Stomach (tissue), 9 donors: Measurements from ENCODE around the gene BORCS5. TPM values are rescaled to one million over a fixed set of nuclear protein-coding genes. Genes with fewer than 3 reads are reported as not detected.

Experiments used
- DNase-seq, 2 donors: peaks; one replicate each; pipeline versions ENCODE4 v3.0.0 to v3.0.0-alpha.2; 2013 to 2019
- H3K27ac ChIP-seq, 5 donors: fragments of 200-600 bp in 4 of 5; sonication (generic) in 4 of 5; one replicate each; pipeline ENCODE4 v1.5.1; 2013 to 2019; ENCODE audit warnings: mild to moderate bottlenecking in 1 of 5, moderate library complexity in 1 of 5
- H3K27me3 ChIP-seq, 3 donors: fragments of 200-600 bp; sonication (generic); one replicate each; pipeline ENCODE4 v1.5.1; 2017 to 2019; ENCODE audit warnings: mixed run types in 1 of 3
- H3K36me3 ChIP-seq, 4 donors: fragments of 200-600 bp; sonication (generic); 1 replicate in 3 of 4; 2 replicates in 1 of 4; pipeline ENCODE4 v1.5.1; 2016 to 2019
- H3K4me1 ChIP-seq, 4 donors: fragments of 200-600 bp; sonication (generic); one replicate each; pipeline ENCODE4 v1.5.1; 2016 to 2019
- H3K4me3 ChIP-seq, 4 donors: fragments of 200-600 bp; sonication (generic) in 3 of 4; one replicate each; pipeline ENCODE4 v1.5.1; 2016 to 2019; ENCODE audit warnings: mild to moderate bottlenecking in 1 of 4
- H3K9me3 ChIP-seq, 4 donors: fragments of 200-600 bp; sonication (generic); one replicate each; pipeline ENCODE4 v1.5.1; 2016 to 2019
- EP300 ChIP-seq: sonication (generic); formaldehyde crosslinking; IDR thresholded peaks from one replicate; pipeline ENCODE4 v1.6.1; 2017; ENCODE audit warnings: antibody characterized with exemption
- POLR2A ChIP-seq, 4 donors: fragments of 450-650 bp; IDR thresholded peaks; one replicate each; pipeline ENCODE4 v1.6.1; 2016; ENCODE audit warnings: antibody characterized with exemption in 4 of 4, control low read depth in 2 of 4, mild to moderate bottlenecking in 1 of 4, moderate library complexity in 1 of 4
- POLR2AphosphoS5 ChIP-seq, 3 donors: sonication (generic); formaldehyde crosslinking; IDR thresholded peaks; one replicate each; pipeline ENCODE4 v1.6.1; 2016; ENCODE audit warnings: antibody characterized with exemption in 3 of 3
- WGBS, 5 donors: extraction: QIAGEN DNeasy Blood & Tissue Kit in 3 of 5; methylation state at CpG; one replicate each; pipeline versions ENCODE4 v1.1.5 to v1.1.7; 2013 to 2018; 5-methylcytosine and 5-hydroxymethylcytosine counted together
- intact Hi-C: fragments of 100-400 bp; cut with DNase I; formaldehyde crosslinking; loops from one replicate; pipeline ENCODE4 v1.15.1; 2023; ENCODE audit warnings: low total_unique reads
- polyA plus RNA-seq, 3 donors: library from polyadenylated mRNA; stranded (reverse); fragments of 200-250 nt; gene quantifications; one replicate each; pipeline ENCODE4 v1.2.3, GENCODE V29; 2013
- total RNA-seq, 5 donors: library from RNA; depleted of rRNA; stranded (reverse); fragments of >200 nt; gene quantifications; one replicate each; pipeline versions ENCODE4 v1.1.0 to v1.2.3, GENCODE V29; 2014 to 2016
- TF ChIP-seq, protein P1 (sequence below), 7 experiments: fragments of 450-650 bp in 4 of 7; fragments of 200-600 bp in 3 of 7; sonication (generic) in 3 of 7; IDR thresholded peaks; one replicate each; pipeline ENCODE4 v1.5.1; 2016 to 2019; ENCODE audit warnings: antibody characterized with exemption in 7 of 7, control low read depth in 2 of 7, mild to moderate bottlenecking in 1 of 7
- donor health status: healthy with polysubstance abuse.
- donor health status: Bipolar disorder and iron deficiency.
- donor health status: healthy.

BORCS5 gene
- total and polyA plus RNA-seq, 8 donors: 1.3 to 49.0 (median 7.5) TPM

- Histone ChIP-seq H3K4me1 (peaks cover 0 to 29% (median 12%) of the 10 kb centered on the region in 4 donors), H3K4me3 (no peak overlapping the region), H3K36me3 (peaks cover 3 to 16% (median 4%) of the 10 kb centered on the region in 4 donors), H3K9me3 (no peaks in the 10 kb centered on the region), H3K27ac (no peak overlapping the region), H3K27me3 (no peaks in the 10 kb centered on the region)
- intact Hi-C loops: no loop called here
- DNase-seq: peak in 1 of 2 donors; percentile 90
- TF ChIP-seq POLR2A (IDR thresholded peaks at IDR 0.05): no peak
- no peak for TF ChIP-seq EP300
- TF ChIP-seq, protein P1, sequence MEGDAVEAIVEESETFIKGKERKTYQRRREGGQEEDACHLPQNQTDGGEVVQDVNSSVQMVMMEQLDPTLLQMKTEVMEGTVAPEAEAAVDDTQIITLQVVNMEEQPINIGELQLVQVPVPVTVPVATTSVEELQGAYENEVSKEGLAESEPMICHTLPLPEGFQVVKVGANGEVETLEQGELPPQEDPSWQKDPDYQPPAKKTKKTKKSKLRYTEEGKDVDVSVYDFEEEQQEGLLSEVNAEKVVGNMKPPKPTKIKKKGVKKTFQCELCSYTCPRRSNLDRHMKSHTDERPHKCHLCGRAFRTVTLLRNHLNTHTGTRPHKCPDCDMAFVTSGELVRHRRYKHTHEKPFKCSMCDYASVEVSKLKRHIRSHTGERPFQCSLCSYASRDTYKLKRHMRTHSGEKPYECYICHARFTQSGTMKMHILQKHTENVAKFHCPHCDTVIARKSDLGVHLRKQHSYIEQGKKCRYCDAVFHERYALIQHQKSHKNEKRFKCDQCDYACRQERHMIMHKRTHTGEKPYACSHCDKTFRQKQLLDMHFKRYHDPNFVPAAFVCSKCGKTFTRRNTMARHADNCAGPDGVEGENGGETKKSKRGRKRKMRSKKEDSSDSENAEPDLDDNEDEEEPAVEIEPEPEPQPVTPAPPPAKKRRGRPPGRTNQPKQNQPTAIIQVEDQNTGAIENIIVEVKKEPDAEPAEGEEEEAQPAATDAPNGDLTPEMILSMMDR (IDR thresholded peaks at IDR 0.05): peak in 5 of 7 experiments; percentile 59 to 83 (median 74)
- TF ChIP-seq POLR2AphosphoS5 (IDR thresholded peaks at IDR 0.05): peak in 1 of 3 donors; percentile 29
- 79 to 84% (median 80%) methylated on average over 12 of the region's 12 CpGs for WGBS, 5 donors
Observed at GRCh38 chr12:12376646-12377448, 20.0 kb downstream of the BORCS5 start.

- intact Hi-C loops: no loop called here
- Histone ChIP-seq H3K36me3 (peaks cover 0 to 3% (median 0%) of the 10 kb centered on the region in 4 donors), H3K4me1 (peaks cover 0 to 29% (median 8%) of the 10 kb centered on the region in 4 donors), H3K27ac (no peak overlapping the region), H3K27me3 (no peaks in the 10 kb centered on the region), H3K9me3 (no peaks in the 10 kb centered on the region), H3K4me3 (no peak overlapping the region)
- TF ChIP-seq, protein P1 (IDR thresholded peaks at IDR 0.05): no peak
- TF ChIP-seq POLR2AphosphoS5 (IDR thresholded peaks at IDR 0.05) (no peak), POLR2A (IDR thresholded peaks at IDR 0.05) (no peak), EP300 (no peak)
- DNase-seq: no peak
- 70 to 92% (median 81%) methylated on average over 2 of the region's 2 CpGs for WGBS, 5 donors
Observed at GRCh38 chr12:12378616-12379015, 21.7 kb downstream of the BORCS5 start.

DNA sequence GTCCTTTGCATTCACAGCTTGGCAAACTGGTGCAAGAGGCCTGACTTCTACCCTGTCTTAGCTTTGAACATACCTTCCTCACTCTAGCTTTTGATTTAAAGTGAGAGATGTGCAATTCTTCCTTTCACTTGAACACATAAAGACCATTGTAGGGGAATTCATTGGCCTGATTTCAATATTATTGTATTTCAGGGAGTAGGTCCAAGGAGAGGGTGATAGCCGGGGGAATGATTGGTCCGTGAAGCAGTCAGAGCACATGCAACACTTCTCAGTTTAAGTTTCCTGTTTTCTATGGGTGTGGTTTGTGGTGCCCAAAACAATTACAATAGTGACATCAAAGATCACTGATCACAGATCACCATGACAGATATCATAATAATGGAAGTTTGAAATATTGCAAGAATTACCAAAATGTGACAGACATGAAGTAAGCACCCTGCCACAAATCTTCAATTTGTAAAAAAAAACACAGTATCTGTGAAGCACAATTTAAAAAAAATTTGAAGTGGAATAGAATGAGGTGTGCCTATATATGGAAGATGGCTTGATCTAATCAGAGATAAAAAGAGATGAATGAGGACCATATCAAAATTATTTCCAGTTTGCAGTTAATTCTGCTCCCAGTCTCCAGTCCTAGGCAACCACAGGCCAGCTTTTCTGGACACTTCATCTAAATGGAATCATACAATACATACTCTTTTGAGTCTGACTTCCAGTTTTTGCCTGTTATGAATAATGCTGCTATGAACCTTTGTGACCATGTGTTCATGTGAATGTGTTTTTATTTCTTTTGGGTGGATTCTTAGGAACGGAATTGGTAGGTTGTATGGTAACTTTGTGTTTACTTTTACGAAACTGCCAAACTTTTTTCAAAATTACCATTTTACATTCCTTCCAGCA lies 23.2 kb downstream of the BORCS5 start:
- Histone ChIP-seq H3K9me3 (no peaks in the 10 kb centered on the region), H3K4me3 (no peak overlapping the region), H3K27ac (peak overlapping the region; percentile 20 to 59 (median 32)), H3K36me3 (peaks cover 0 to 6% (median 1%) of the 10 kb centered on the region in 4 donors), H3K27me3 (no peaks in the 10 kb centered on the region), H3K4me1 (peaks cover 0 to 37% (median 15%) of the 10 kb centered on the region in 4 donors)
- intact Hi-C loops: no loop called here
- TF ChIP-seq POLR2A (IDR thresholded peaks at IDR 0.05): no peak
- no peak for TF ChIP-seq EP300
- no peak for TF ChIP-seq POLR2AphosphoS5 (IDR thresholded peaks at IDR 0.05)
- TF ChIP-seq, protein P1 (IDR thresholded peaks at IDR 0.05): no peak
- 54 to 61% (median 56%) methylated on average over 4 of the region's 4 CpGs for WGBS, 5 donors
- peak in 1 of 2 donors; percentile 42 for DNase-seq

- Histone ChIP-seq H3K36me3 (peaks cover 0 to 9% (median 0%) of the 10 kb centered on the region in 4 donors), H3K4me1 (peaks cover 0 to 42% (median 19%) of the 10 kb centered on the region in 4 donors), H3K27ac (no peak overlapping the region), H3K4me3 (no peak overlapping the region), H3K9me3 (no peaks in the 10 kb centered on the region), H3K27me3 (no peaks in the 10 kb centered on the region)
- DNase-seq: no peak
- WGBS, 5 donors: 94 to 99% (median 97%) methylated on average over 6 of the region's 6 CpGs
- TF ChIP-seq POLR2AphosphoS5 (IDR thresholded peaks at IDR 0.05) (no peak), EP300 (no peak), POLR2A (IDR thresholded peaks at IDR 0.05) (no peak)
- TF ChIP-seq, protein P1 (IDR thresholded peaks at IDR 0.05): no peak
- intact Hi-C loops: no loop called here
Observed at GRCh38 chr12:12380949-12381593, 24.2 kb downstream of the BORCS5 start.
